Measurements from ENCODE around the gene SORD.
"Not testable (repeated sequence)": the region's sequence is repeated elsewhere in the genome, so short reads cannot be mapped to it uniquely, and the experiment has no call there.

- TF ChIP-seq CTCF, EZH2phosphoT487 (IDR thresholded peaks at IDR 0.05): not testable (repeated sequence)
Measured at GRCh38 chr15:45082412-45082811, 59.4 kb downstream of the SORD start.
